Limb (tissue), 2 donors: Measurements from ENCODE around the gene DBN1.

Source experiments
- DNase-seq, 2 donors: peaks; one replicate each; pipeline ENCODE4 v3.0.0-alpha.2; 2016; ENCODE audit errors: extremely low spot score in 2 of 2

Gene DBN1

DNA sequence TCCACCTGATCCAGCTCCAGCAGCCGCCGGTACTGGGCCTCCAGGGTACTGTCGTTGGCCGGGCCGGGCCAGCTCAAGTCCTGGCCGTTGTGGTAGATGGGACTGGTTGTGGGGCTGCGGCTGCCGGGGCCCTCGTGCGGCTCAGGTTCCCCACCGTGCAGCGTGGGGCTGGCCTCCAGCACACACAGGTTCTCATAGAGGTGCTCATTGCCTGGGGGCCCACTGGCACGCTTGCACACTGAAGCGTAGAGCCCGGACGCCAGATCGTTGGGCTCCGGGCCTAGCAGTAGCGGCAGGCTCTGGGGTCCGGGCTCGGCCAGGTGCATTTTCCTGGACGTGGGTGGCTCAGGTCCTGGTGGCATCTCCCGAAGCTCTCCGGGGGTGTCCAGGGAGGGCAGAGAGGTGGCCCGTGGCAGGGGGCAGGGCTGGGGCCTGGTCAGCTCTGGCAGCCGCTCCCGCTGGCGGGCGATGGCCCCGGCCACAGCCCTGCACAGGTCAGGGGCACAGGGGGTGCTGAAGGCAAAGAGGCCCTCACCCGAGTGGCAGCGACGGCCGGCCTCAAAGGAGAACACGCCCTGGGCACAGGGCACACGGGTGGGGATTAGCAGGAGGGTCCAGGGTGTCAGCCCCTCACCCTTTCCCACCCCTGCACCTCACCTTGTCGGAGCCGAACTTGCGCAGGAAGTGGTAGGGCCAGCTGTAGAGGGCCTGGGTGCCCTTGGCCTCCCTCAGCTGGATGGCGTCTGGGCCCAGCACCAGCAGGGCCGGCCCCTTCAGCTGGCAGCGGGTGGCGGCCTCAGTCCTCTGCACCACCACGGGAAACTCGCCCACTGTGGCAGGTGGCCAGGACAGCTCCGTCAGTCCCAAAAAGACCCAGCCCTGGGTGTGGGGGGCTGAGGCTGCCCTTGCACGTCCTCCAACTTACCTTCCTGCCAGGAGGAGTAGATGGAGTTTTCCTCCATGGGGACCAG is 30.9 kb upstream of the DBN1 start:
- no peak for DNase-seq

DNA sequence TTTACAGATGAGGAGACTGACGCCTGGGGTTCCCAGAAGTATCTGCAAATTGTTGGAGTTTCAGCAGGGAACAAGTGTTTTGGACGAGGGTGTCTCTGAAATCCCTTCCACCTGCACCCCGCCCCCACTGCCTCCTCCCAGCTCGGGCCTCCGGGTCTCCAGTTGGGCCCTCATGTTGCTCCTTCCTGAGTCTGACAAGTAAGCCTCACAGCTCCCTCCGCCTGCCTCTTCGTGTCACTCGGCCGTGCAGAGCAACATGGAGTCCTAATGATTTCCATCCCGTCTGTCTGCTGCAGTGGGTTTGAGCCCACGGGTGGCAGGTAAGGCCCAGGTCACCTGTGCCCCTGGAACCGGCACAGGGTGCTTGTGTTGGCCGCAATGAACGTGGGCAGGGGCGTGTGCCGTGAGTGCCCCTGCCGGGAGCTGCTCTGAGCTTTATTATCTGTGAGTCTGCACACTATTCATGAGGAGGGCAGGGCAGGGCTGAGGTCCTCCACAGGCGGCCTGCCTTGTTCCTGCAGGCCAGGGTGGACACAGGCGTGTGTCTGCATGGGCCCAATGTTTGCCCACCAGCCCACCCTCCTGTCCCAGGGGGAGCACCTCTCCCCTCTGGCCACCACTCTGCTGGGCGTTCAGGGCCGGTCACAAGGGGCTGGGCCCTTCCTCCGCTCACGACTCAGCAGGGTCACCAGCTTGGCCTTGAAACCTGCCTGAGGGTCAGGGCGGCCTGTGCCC is 30.1 kb upstream of the DBN1 start:
- DNase-seq: no peak

DNA sequence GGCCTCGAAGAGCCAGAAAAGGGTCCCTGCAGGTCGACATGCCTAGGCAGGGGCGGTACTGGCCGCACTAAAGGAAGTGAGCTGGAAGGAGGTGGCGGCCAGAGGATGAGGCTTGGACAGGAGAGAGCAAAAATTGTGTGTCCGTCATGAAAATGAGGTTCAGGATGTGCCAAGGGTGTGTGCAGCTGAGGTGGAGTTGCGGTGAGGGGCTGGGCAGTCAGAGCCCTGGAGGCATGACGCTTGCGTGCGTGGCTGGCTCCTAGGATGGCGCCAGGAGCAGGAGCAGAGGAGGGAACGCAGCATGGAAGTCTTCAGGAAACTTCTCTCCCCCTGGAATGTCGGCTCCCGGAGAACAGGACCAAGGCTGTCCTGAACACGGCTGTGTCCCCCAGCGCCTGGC is 29.5 kb upstream of the DBN1 start:
- DNase-seq: no peak

DNA sequence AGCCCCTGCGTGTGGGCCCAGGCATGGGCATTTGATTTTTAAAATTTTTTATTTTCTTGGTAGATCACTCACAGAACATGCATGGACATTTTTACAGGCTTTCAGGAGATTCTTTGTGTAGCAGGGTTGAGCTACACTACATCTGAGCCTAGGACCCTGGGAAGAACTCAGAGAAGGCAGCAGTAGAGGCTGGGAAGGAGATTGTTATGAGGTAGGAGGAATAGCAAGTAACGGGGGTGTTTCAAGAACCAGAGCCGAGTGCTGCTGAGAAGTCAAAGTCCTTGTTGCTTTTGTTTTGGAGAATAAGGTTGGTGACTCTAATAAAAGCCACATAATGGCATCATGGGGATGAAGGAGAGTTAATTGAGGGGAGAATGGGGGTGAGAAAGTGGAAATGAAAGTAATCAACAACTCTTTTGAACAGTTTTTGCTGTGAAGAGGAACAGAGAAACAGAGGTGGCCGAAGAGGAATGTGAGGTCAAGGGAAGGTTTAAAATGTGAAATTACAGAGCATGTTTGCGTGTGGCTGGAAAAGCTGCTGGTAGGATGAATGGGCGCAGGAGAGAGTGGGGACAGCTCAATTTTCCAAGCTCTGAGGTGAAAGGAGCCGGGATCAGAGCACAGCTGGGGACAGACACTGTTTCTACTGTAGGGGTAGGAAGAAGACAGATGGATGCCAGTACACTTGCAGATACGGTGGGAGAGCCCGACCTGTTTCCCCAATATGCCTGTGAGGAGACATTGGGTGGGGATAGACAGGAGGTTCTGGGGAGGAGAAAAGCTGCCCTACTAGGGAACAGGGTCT is 28.6 kb upstream of the DBN1 start:
- DNase-seq: no peak

DNA sequence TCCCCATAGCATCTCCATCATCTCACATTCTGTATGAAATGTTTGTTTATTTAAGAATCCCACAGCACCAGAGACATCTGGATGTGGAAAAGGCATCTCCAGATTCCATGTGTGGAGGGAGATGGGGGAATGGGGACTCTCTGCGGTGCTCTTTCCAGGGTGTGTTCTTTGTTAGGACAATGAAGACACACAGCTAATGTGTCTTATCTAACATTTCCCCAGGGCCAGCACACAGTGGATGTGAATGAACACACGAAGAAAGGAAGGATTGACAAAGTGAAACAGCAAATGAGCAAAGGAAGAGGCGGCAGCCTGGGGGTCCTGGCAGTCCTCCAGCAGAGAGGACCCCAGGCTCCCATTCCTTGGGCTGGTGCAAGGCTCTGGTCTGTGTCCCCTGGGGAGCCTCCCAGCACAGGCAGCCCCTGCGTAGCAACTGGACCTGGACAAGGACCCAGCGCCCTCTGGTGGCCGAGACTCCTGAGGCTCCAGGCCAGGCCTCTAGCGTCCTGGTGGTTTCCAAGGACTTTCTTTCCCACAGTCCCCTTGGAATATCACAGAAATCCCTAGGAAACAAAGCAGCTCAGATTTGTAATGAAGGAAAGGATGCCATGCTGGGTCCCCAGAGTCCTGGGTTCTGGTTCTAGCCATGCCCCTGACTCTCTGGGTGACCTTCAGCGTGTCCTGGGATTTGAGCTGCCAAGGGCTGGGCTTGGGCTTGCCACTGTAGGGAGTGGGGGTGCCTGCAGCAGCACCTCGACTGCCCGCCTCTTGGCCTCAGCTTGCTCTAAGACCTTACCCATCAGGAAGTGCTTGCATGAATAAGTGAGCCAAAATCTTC is 27.5 kb upstream of the DBN1 start:
- DNase-seq: peak; percentile 82 to 92

DNA sequence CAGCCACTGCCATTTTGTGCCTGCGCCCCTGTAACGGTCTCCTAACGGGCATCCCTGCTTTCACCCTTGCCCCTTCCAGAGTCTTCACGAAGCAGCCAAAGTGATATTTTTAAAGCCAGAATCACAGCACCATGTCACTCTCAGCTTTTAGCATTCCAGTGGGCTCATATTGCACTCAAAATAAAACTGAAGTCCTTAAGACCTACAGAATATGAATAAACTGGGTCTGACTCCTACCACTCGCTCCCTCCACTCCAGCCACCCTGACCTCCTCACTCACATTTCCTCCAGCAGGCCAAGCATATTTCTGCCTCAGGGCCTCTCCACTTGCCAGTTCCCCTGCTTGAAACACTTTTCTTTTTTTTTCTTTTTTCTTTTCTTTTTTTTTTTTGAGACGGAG is 26.4 kb upstream of the DBN1 start:
- no peak for DNase-seq

DNA sequence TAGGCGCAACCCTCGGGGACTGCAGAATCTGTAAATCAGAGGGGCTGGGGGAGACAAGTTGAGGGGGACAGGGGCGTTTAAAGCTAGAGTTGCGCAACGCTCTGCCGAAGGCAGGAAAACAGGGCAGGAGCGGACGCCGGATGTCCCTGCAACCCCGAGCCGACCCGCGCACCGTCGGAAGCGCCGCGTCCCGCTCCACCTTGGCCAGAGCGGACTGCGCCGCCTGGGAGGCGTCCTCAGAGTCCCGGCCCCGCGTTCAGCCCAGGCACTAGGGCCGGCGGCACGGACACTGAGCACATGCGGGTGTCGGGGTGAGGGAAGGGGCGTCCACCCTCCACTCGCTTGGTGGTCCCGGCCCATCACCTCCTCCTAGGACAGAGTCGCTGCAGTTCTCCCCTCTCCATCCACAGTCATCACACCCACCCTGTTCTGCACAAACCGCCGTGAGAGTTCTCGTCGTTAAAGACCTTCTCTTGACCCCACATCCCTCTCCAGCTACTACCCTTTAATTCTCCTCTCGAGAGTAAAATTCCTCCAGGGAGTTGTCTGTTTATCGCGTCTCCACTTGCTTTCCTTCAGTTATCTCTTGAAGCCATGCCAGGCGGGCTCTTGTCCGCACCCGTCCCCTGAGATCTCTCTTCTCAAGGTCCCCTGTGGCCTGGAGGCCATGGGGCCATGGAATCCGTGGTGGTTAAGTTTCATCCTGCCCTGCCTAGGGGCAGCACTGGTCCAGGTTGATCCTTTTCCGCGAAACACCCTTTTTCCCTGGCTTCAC is 24.8 kb upstream of the DBN1 start:
- no peak for DNase-seq

DNA sequence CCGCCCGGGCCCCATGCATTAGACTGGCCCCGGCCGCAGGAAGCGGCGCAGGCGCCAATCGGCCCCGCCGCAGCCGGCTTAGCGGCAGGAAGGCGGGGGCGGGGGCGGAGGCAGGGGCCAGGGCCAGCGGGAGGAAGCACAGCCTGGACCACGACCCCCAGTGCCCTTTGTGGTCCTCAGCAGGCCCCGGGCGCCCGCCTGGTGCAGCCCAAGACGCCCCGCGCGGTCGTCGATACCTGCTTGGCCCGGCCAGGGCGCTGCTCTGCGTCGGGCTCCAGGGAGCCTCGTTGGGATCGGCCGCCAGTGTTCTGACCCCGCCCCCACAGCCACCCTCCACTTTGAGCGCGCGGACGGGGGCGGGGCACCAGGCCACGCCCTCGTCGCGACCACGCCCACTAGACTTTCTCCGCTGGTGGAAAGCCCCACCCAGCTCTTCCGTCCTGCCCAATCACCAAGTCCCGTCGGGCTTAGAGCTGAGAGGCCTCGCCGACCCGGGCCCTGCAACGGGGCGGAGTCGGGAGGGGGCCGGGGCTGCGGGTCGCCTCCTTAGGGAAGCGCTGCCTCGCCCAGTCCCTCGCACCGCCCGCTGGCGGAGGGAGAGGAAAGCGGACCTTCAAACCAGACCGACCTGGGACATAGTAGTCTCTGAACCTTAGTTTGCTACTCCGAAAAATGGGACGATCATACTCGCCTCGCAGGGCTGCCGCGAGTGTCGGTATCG is 24.0 kb upstream of the DBN1 start, which contains the start of gene PDLIM7:
Gene PDLIM7, minus strand, starts transcription at position 313 of the 721 bp plus-strand sequence. CDS start 1,092 bp downstream, outside the sequence.
- peak; percentile 97 to 98 for DNase-seq

DNA sequence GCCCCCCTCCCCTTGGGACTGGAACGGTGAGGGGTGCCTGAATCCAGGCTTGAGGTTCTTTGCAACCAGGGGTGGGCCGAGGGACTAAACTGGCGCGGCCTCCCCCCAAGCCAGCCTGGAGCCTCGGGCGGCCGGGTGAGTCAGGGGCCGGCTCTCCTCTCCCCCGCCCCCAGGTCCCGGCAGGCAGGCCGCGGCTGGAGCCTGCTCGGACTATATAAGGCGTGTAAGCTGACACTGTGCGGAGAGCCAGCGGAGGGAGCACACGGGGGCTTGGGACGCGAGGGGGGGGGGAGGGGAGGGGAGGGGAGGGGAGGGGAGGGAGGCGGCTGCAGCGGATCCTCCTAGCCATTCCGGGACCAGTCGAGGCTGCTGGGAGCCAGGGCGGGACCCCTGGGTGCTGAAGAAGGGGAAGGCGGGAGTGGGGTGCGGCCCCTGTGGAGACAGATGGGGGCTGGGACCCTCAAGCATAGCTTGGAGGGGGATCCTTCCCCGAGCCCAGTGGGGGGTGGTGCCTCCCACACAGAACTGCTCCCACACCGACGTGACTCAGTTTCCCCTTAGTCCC is 23.4 kb upstream of the DBN1 start:
- DNase-seq: peak; percentile 88 to 90

DNA sequence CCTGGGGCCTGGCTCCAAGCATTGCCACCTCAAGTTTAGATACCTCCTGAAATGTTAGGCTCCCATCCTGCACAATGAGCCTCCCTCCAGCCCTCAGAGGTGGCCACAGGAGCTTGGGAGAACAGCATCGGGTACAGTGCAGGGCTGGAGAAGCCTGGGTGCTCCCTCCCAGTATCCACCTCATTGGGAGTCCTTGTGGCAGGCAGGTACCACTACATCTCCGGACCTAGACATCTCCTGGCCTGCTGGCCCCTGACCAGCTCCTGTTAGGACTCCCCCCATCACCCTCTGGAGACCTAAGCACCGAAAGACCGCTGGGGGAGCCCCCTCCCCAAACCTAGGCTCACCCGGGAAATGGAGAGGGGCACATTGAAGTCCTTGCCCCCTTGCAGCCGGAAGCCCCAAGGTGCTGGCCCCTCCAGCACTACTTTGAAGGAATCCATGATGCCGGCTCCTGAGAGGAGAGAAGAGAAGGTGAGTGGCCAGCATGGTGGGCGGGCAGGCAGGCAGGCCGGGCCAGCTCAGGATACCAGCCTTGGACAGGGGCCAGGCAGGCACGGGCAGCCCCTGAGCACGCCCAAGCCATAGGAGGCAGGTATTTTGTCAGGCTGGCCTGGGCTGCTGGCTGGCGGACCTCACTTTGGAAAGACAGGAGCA is 22.8 kb upstream of the DBN1 start:
- DNase-seq: no peak

DNA sequence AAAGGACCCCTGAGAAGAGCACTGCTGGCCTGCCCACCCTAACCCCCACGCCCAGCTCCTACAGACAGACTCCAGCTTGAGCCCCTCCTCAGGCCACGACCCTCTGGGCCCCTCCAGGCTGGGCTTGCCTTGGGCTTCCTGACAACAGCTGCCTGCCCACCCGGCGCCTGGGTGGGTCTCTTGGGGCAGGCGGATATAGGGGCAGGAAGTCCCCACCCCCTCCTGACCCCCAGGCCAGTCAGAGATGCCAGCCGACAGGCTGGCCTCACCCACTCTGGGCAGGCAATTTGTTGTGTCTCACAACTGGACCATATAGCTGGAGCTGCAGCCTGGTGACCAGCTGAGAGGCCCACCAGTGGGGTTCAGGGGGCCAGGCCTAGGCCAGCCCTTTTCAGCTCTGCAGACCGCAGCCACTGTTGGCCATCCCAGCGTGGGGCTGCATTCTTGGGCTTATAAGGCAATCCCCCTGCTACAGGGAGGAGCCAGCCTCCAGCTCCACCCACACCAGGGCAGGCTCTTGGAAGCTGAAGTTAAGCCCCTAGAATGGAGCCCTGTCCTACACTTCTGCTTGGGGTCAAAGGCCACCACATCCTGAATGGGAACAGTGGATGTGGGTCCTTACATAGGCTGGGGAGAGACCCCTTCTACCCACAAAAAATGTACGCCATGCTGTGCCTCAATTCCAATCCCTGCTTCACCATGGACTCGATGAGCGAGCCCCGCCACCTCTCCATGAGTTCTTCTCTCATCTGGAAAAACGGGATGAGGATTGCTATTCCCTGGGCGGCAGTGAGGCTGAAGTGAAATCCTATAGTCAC is 22.0 kb upstream of the DBN1 start:
- DNase-seq: peak; percentile 79 to 80

DNA sequence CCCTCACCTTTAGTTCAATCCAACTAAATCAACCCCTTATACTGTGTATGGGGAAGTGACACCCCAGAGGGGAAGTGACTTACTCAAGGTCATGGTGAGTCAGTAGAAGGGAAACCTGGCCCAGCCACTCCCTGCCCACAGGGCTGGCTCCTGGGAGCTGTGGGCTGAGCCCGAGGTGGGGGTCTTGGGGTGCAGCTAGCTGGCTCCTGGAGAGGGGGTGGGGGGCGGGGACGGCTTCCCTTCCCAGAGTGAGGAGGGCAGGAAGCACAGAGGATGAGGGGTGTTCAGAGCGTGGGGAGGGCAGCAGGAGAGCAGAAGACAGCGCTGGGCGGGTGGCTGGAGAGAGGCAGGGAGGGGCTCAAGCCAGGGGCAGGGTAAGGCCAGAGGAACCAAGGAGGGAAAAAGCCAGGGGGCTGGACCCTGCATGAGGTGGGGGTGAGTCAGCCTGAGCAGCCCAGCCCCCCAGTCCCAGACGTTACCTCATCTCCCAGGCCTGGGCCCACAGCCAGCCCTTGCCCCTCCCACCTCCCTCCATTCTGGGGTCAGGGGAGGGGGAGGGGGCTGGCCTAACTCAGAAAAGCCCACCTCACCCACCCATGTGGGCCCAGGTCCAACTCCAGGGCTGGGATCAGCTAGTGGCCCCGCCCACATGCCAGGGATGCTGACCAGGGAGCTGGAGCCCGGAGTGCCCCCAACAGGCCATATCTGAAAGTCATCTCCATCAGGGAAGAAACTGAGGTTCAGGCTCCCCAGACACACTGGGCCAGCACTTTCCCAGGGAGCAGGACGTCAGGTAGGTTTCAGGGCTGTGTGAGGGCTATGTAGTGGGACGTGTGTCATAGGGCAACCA is 21.1 kb upstream of the DBN1 start:
- DNase-seq: peak; percentile 78 to 91

DNA sequence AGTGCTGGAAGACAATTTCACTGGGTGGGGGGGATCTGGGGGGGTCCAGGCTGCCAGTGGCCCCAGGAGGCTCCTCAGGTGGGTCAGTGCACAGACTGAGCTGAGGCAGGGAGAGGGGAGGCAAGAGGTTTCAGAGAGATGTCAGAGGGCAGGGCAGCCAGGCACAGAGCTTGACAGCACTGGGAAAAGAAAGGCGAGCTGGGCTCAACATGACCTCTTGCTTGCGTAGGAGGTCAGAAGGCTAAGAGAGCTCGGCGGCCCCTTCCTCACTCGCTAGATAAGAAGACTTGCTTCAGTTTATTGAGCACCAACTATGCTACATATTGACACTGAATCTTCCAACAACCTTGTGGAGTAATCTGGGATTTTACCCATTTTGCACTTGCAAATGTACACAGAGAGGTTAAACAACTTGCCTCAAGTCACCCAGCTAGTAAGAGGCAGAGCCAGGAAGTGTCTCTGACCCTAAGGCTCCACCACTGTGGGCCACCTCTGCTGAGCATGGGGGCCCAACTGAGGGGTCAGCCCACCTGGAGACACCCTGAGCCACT is 20.4 kb upstream of the DBN1 start:
- no peak for DNase-seq

DNA sequence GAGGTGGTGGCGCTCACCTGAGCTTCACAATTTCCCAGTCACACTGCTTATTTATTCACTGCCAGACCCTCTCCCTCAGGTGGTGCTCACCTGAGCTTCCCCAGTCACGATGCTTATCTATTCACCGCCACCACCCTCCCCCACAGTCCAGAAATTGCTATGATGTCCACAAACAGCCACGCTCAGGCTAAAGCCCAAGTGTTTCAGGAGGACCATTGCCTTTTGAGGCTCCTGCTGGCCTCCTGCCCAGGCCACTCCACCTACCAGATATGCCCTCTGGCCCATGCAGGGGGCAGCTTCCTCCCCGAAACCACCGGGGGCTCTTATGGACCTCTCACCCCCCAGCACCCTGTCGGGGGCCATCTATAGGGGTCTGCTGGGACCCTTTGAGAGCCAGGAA is 19.4 kb upstream of the DBN1 start:
- no peak for DNase-seq

DNA sequence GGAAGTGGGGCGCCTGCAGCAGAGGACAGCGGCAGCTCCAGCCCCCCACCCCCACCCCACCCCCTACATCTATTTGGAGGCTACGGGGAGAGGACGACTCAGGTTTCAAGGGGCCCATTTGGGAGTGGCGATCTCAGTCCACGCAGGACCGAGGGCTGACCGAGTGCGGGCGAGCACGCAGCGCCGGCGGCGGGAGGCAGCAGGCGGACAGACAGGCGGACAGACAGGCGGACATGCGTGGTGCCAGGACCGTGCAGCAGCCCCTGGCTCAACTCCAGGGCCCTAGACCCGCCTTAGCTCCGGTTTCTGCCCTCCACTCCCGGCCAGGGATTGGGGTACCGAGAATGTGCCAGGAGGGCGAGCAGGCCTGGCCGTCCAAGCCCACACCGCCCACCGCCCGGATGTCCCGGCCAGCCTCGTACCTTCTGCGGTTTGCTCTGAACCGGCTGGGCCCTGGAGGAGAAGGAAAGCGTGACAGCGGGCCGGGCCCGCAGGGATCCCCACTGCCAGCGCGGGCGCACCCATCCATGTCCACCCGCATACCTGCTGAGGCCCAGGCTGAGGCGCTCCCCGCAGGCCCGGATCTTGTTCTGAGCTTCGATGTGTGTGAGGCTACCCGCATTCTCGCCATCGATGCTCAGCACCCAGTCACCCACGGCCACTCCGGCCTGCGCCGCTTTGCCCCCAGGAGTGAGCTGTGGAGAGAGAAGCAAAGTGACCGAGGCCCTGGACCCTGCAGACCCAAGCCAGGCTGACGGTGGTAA is 18.7 kb upstream of the DBN1 start:
- no peak for DNase-seq
